ENCODE data around the gene CDH11. TPM values are rescaled to one million over a fixed set of nuclear protein-coding genes. Genes with fewer than 3 reads are reported as not detected.

Gene CDH11
- total and polyA plus RNA-seq, 10 of the 15 experiments (the other 5 are each of a cell fraction or from before 2014, with no cell fraction given) = 0.31 to 9.7 (median 0.87) TPM

DNA sequence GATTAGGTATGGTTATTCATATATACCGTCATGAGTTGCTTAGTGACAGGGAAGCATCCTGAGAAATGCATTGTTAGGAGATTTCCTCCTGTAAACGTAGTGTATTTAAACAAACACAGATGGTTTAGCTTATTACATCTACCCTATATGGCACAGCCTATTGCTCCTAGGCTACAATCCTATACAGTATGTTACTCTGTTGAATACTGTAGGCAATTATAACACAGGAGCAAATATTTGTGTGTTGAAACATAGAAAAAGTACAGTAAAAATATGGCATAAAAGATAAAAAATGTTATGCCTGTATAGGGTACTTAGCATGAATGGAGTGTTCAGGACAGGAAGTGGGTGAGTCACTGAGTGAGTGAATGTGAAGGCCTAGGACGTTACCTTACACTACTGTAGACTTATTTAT lies 157.7 kb downstream of the CDH11 start:
- Histone ChIP-seq H3K36me3 (ENCODE audit: control insufficient read depth in 2 of 2, insufficient read depth in 2 of 2, low read length in 1 of 2) (no peaks in the 10 kb centered on the region), H3K9me3 (replicated peaks; ENCODE audit: control insufficient read depth, insufficient read depth, low read length) (no peaks in the 10 kb centered on the region), H3K27ac (ENCODE audit: control insufficient read depth, insufficient read depth) (no peak overlapping the region), H3K4me3 (no peak overlapping the region), H4K20me1 (ENCODE audit: control insufficient read depth, insufficient read depth) (no peaks in the 10 kb centered on the region), H3K4me1 (ENCODE audit: control insufficient read depth, insufficient read depth, low read length) (no peaks in the 10 kb centered on the region), H3K9ac (ENCODE audit: control insufficient read depth, insufficient read depth, low read length) (no peak overlapping the region), H3K79me2 (ENCODE audit: control insufficient read depth, insufficient read depth, low read length) (no peaks in the 10 kb centered on the region), H2AFZ (ENCODE audit: control insufficient read depth, low read depth, low read length) (no peak overlapping the region), H3K27me3 (replicated peaks in 1 of 2; ENCODE audit: control insufficient read depth in 2 of 2, insufficient read depth in 2 of 2, low read length in 1 of 2) (no peaks in the 10 kb centered on the region), H3K4me2 (ENCODE audit: control insufficient read depth, insufficient read depth) (no peak overlapping the region)
- intact Hi-C loops (cut with micrococcal nuclease; ENCODE audit: unreplicated experiment) = no loop called here
- BruUV-seq (replicated peaks) = no TSS peak
- FAIRE-seq = no peak
- ATAC-seq = no peak; the same call in 2 of the 3 replicates
- TF ChIP-seq WRNIP1 (IDR thresholded peaks at IDR 0.05; ENCODE audit: borderline replicate concordance, low read depth, low read length) (no peak), FOXM1 (IDR thresholded peaks at IDR 0.05; ENCODE audit: low read depth, low read length) (no peak), SMARCA5 (IDR thresholded peaks at IDR 0.05) (no peak), BACH1 (IDR thresholded peaks at IDR 0.05; ENCODE audit: borderline replicate concordance) (no peak), NR2F1 (conservative IDR thresholded peaks at IDR 0.05) (no peak), SUPT20H (IDR thresholded peaks at IDR 0.05; ENCODE audit: borderline replicate concordance, control insufficient read depth, low read depth, low read length) (no peak), SIN3A (IDR thresholded peaks at IDR 0.05; ENCODE audit: low read depth, low read length) (no peak), MTA2 (IDR thresholded peaks at IDR 0.05; ENCODE audit: low read depth) (no peak), FOS (IDR thresholded peaks at IDR 0.05; ENCODE audit: borderline replicate concordance, extremely low read depth, insufficient read length) (no peak), JUNB (IDR thresholded peaks at IDR 0.05) (no peak)
- TF ChIP-seq, protein P1, sequence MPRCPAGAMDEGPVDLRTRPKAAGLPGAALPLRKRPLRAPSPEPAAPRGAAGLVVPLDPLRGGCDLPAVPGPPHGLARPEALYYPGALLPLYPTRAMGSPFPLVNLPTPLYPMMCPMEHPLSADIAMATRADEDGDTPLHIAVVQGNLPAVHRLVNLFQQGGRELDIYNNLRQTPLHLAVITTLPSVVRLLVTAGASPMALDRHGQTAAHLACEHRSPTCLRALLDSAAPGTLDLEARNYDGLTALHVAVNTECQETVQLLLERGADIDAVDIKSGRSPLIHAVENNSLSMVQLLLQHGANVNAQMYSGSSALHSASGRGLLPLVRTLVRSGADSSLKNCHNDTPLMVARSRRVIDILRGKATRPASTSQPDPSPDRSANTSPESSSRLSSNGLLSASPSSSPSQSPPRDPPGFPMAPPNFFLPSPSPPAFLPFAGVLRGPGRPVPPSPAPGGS (IDR thresholded peaks at IDR 0.05; ENCODE audit: borderline replicate concordance, insufficient read depth, low read depth, low read length, poor library complexity, severe bottlenecking) = no peak
- in situ Hi-C loops (cut with MboI) = no loop called here
- 7% methylated on average over 3 of the region's 3 CpGs for WGBS (ENCODE audit: insufficient coverage, insufficient replicate concordance, low lambda C conversion rate, missing lambda C conversion rate)
- ChIA-PET RAD21 (ENCODE audit: unreplicated experiment) (no interaction called here), CTCF (no interaction called here), SMC1A (ENCODE audit: uncharacterized antibody, unreplicated experiment) (interaction anchor here (1.1 kb wide), 1 partner anchor 8 kb away, joined by 3 read pairs; no protein-coding TSS in a partner anchor), POLR2A (no interaction called here)
- DNase-seq (ENCODE audit: low read depth, low spot score) = no peak

All from GM12878 (cell line).